ENCODE results near the gene PPP1R9A. TPM values are rescaled to one million over a fixed set of nuclear protein-coding genes. Genes with fewer than 3 reads are reported as not detected.

Gene PPP1R9A
- polyA plus RNA-seq, 1 donor (not counting 4 experiments of a cell fraction or from before 2014, with no cell fraction given) = 0.01 TPM

GRCh38 chr7:95318501-95319100 lies 411.2 kb downstream of the PPP1R9A start:
- Histone ChIP-seq H3K9me3 (ENCODE audit: control insufficient read depth, low read depth, low read length) (no peaks in the 10 kb centered on the region), H3K9ac (ENCODE audit: control insufficient read depth, extremely low read depth, insufficient read depth, low read length) (no peak overlapping the region), H3K4me3 (ENCODE audit: control insufficient read depth in 2 of 3, extremely low read depth in 1 of 3, insufficient read depth in 2 of 3, low read depth in 1 of 3, low read length in 3 of 3) (no peak overlapping the region), H3K4me1 (ENCODE audit: control insufficient read depth, extremely low read depth, insufficient read depth, low read length) (no peaks in the 10 kb centered on the region), H4K20me1 (ENCODE audit: control insufficient read depth, extremely low read depth, insufficient read depth, low read length) (no peaks in the 10 kb centered on the region), H3K9me1 (ENCODE audit: control insufficient read depth, extremely low read depth, insufficient read depth, low read length) (no peaks in the 10 kb centered on the region), H3K79me2 (ENCODE audit: control insufficient read depth, insufficient read depth, low read length) (no peaks in the 10 kb centered on the region), H3K27ac (ENCODE audit: control insufficient read depth, insufficient read depth, low read length) (no peak overlapping the region), H3K4me2 (ENCODE audit: control insufficient read depth, extremely low read depth, insufficient read depth, low read depth, low read length) (no peak overlapping the region), H3K27me3 (ENCODE audit: control insufficient read depth, extremely low read depth, insufficient read depth, low read length) (no peaks in the 10 kb centered on the region), H2AFZ (ENCODE audit: control insufficient read depth, low read length) (no peak overlapping the region), H3K36me3 (ENCODE audit: control insufficient read depth in 2 of 2, extremely low read depth in 1 of 2, insufficient read depth in 2 of 2, low read length in 2 of 2) (no peaks in the 10 kb centered on the region)
- FAIRE-seq (no peak), DNase-seq (ENCODE audit: low read depth, low spot score) (no peak)
- dilution Hi-C loops (cut with MboI; ENCODE audit: extremely low pct_ligation_motif_present, low sequenced_read_pairs) = no loop called here
- TF ChIP-seq, protein P1, sequence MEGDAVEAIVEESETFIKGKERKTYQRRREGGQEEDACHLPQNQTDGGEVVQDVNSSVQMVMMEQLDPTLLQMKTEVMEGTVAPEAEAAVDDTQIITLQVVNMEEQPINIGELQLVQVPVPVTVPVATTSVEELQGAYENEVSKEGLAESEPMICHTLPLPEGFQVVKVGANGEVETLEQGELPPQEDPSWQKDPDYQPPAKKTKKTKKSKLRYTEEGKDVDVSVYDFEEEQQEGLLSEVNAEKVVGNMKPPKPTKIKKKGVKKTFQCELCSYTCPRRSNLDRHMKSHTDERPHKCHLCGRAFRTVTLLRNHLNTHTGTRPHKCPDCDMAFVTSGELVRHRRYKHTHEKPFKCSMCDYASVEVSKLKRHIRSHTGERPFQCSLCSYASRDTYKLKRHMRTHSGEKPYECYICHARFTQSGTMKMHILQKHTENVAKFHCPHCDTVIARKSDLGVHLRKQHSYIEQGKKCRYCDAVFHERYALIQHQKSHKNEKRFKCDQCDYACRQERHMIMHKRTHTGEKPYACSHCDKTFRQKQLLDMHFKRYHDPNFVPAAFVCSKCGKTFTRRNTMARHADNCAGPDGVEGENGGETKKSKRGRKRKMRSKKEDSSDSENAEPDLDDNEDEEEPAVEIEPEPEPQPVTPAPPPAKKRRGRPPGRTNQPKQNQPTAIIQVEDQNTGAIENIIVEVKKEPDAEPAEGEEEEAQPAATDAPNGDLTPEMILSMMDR (optimal IDR thresholded peaks at IDR 0.05 in 1 of 3, IDR thresholded peaks at IDR 0.05 in 1 of 3, conservative IDR thresholded peaks at IDR 0.05 in 1 of 3; ENCODE audit: extremely low read depth in 1 of 3, insufficient read depth in 2 of 3, low read length in 3 of 3) = no peak
- no peak for TF ChIP-seq EZH2 (IDR thresholded peaks at IDR 0.05; ENCODE audit: low read length)

- H3K4me2 ChIP-seq (ENCODE audit: control insufficient read depth, extremely low read depth, insufficient read depth, low read depth, low read length) = no peak overlapping the region
- H3K4me3 ChIP-seq (ENCODE audit: control insufficient read depth in 2 of 3, extremely low read depth in 1 of 3, insufficient read depth in 2 of 3, low read depth in 1 of 3, low read length in 3 of 3) = no peak overlapping the region
- DNase-seq (ENCODE audit: low read depth, low spot score) (no peak), FAIRE-seq (no peak)
- no peak overlapping the region for H2AFZ ChIP-seq (ENCODE audit: control insufficient read depth, low read length)
- H3K9me3 ChIP-seq (ENCODE audit: control insufficient read depth, low read depth, low read length) = no peaks in the 10 kb centered on the region
- peaks cover 8% of the 10 kb centered on the region for H3K27me3 ChIP-seq (ENCODE audit: control insufficient read depth, extremely low read depth, insufficient read depth, low read length)
- H3K27ac ChIP-seq (ENCODE audit: control insufficient read depth, insufficient read depth, low read length) = no peak overlapping the region
- no peak for TF ChIP-seq EZH2 (IDR thresholded peaks at IDR 0.05; ENCODE audit: low read length)
- TF ChIP-seq, protein P1 (optimal IDR thresholded peaks at IDR 0.05 in 1 of 3, IDR thresholded peaks at IDR 0.05 in 1 of 3, conservative IDR thresholded peaks at IDR 0.05 in 1 of 3; ENCODE audit: extremely low read depth in 1 of 3, insufficient read depth in 2 of 3, low read length in 3 of 3) = no peak
- dilution Hi-C loops (cut with MboI; ENCODE audit: extremely low pct_ligation_motif_present, low sequenced_read_pairs) = no loop called here
- no peak overlapping the region for H3K9ac ChIP-seq (ENCODE audit: control insufficient read depth, extremely low read depth, insufficient read depth, low read length)
- no peaks in the 10 kb centered on the region for H3K4me1 ChIP-seq (ENCODE audit: control insufficient read depth, extremely low read depth, insufficient read depth, low read length)
- H3K36me3 ChIP-seq (ENCODE audit: control insufficient read depth in 2 of 2, extremely low read depth in 1 of 2, insufficient read depth in 2 of 2, low read length in 2 of 2) = no peaks in the 10 kb centered on the region
- H3K9me1 ChIP-seq (ENCODE audit: control insufficient read depth, extremely low read depth, insufficient read depth, low read length) = no peaks in the 10 kb centered on the region
- no peaks in the 10 kb centered on the region for H4K20me1 ChIP-seq (ENCODE audit: control insufficient read depth, extremely low read depth, insufficient read depth, low read length)
- H3K79me2 ChIP-seq (ENCODE audit: control insufficient read depth, insufficient read depth, low read length) = no peaks in the 10 kb centered on the region
Observed at GRCh38 chr7:95319570-95319969, 412.2 kb downstream of the PPP1R9A start.

Data from keratinocyte (primary cell).